CD8-positive, alpha-beta memory T cell (primary cell): Measurements from ENCODE around the gene COASY. TPM values are rescaled to one million over a fixed set of nuclear protein-coding genes. Genes with fewer than 3 reads are reported as not detected.
"Not testable (repeated sequence)": the region's sequence is repeated elsewhere in the genome, so short reads cannot be mapped to it uniquely, and the experiment has no call there.

Experiments used
- CTCF ChIA-PET: fragments of 350-600 bp; sonication (Branson Sonifier 250); formaldehyde crosslinking; loops from one replicate; lab custom pipeline; 2021; ENCODE audit warnings: antibody characterized with exemption; lab: Charles Lee
- POLR2A ChIA-PET: fragments of 350-600 bp; sonication (Branson Sonifier 250); formaldehyde crosslinking; loops from one replicate; lab custom pipeline; 2021; ENCODE audit warnings: antibody characterized with exemption; lab: Charles Lee
- DNase-seq, 5 donors: peaks; one replicate each; pipeline versions ENCODE4 v3.0.0 to v3.0.0-alpha.2; 2020 to 2022; ENCODE audit warnings: mixed read lengths in 1 of 5
- H3K27ac ChIP-seq: one replicate; pipeline ENCODE4 v1.7.0; 2013; ENCODE audit warnings: low read depth, mild to moderate bottlenecking, low read length, moderate library complexity
- H3K27me3 ChIP-seq: 2 replicates; pipeline ENCODE4 v1.7.0; 2013; ENCODE audit warnings: low read length, mild to moderate bottlenecking; ENCODE audit not compliant: insufficient read depth, poor library complexity, severe bottlenecking
- H3K36me3 ChIP-seq: 2 replicates; pipeline ENCODE4 v1.7.0; 2013; ENCODE audit warnings: mild to moderate bottlenecking, low read length, moderate library complexity; ENCODE audit not compliant: insufficient read depth
- H3K4me1 ChIP-seq: 2 replicates; pipeline ENCODE4 v1.7.0; 2013; ENCODE audit warnings: mild to moderate bottlenecking, low read length, moderate library complexity; ENCODE audit not compliant: insufficient read depth
- H3K4me3 ChIP-seq: 2 replicates; pipeline ENCODE4 v1.7.0; 2013; ENCODE audit warnings: mild to moderate bottlenecking, low read length
- H3K9me3 ChIP-seq: 2 replicates; pipeline ENCODE4 v1.7.0; 2013; ENCODE audit warnings: mild to moderate bottlenecking, low read length
- H3K27ac Mint-ChIP-seq, 8 donors: one replicate each; pipeline ENCODE4 v1.8.0; 2020 to 2021; ENCODE audit warnings: mixed read lengths in 8 of 8, mild to moderate bottlenecking in 6 of 8, inconsistent platforms in 3 of 8, moderate library complexity in 3 of 8
- H3K27me3 Mint-ChIP-seq, 2 donors: one replicate each; pipeline ENCODE4 v1.8.0; 2020 to 2021; ENCODE audit warnings: mixed read lengths in 2 of 2, mild to moderate bottlenecking in 1 of 2, moderate library complexity in 1 of 2
- H3K36me3 Mint-ChIP-seq, 3 donors: one replicate each; pipeline ENCODE4 v1.8.0; 2020 to 2021; ENCODE audit warnings: mixed read lengths in 3 of 3, inconsistent platforms in 1 of 3, mild to moderate bottlenecking in 1 of 3
- H3K4me1 Mint-ChIP-seq, 3 donors: one replicate each; pipeline ENCODE4 v1.8.0; 2020 to 2021; ENCODE audit warnings: mixed read lengths in 3 of 3, inconsistent platforms in 1 of 3, mild to moderate bottlenecking in 1 of 3
- H3K4me3 Mint-ChIP-seq, 7 donors: one replicate each; pipeline ENCODE4 v1.8.0; 2020 to 2021; ENCODE audit warnings: mixed read lengths in 7 of 7, mild to moderate bottlenecking in 6 of 7, moderate library complexity in 4 of 7, inconsistent platforms in 2 of 7
- H3K9me3 Mint-ChIP-seq, 5 donors: one replicate each; pipeline ENCODE4 v1.8.0; 2020 to 2022; ENCODE audit warnings: mixed read lengths in 5 of 5, mild to moderate bottlenecking in 3 of 5, moderate library complexity in 2 of 5, inconsistent platforms in 1 of 5
- polyA plus RNA-seq: library from polyadenylated mRNA; unstranded; fragments of 300-500 nt; fragmentation: Illumina TruSeq; gene quantifications from one replicate; pipeline ENCODE4 v1.2.3, GENCODE V29; 2021
- total RNA-seq, 2 experiments: library from RNA; stranded (reverse); gene quantifications; one replicate each; pipeline ENCODE4 v1.2.3, GENCODE V29; 2021

COASY gene
- total and polyA plus RNA-seq, 3 experiments from 2014 or later = 65.6 to 107 (median 103) TPM

DNA sequence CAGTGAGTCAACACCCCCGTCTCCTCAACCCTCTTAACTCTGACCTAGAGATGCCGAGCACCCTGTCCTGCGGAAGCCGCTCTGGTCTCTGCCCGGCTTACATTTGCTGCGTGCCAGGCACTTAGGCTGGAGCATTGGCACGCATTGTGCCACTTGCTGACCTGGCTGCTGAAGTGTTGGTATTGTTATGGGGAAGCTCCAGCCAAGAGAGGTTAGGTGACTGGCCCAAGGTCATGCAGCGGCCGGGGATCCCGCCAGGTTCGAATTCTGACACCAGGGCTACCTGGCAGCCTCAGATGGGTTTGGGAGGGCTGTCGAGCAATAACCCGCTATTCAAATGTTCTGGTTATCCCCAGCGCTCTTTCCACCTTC, 14.3 kb upstream of the COASY start:
- no peak overlapping the region for H3K27ac Mint-ChIP-seq
- peak overlapping the region in 1 of 7 donors; percentile 15 for H3K4me3 Mint-ChIP-seq
- no peaks in the 10 kb centered on the region for H3K27me3 Mint-ChIP-seq
- peaks cover 10 to 22% (median 14%) of the 10 kb centered on the region in 3 donors for H3K4me1 Mint-ChIP-seq
- H3K9me3 Mint-ChIP-seq = no peaks in the 10 kb centered on the region
- ChIA-PET POLR2A (interaction anchor here (0.7 to 1.6 kb wide), 5 partner anchors 11 to 62 kb away, joined by 3 to 4 read pairs (median 3); partner anchors contain the start of genes NAGLU, PSMC3IP, RETREG3 and TUBG1), CTCF (interaction anchor here (1.2 to 3.1 kb wide), 4 partner anchors 12 to 276 kb away, joined by 4 to 10 read pairs (median 6); partner anchors contain the start of genes BECN1 and NAGLU)
- H3K27me3 ChIP-seq = no peaks in the 10 kb centered on the region
- H3K4me3 ChIP-seq = no peak overlapping the region
- DNase-seq = no peak
- H3K36me3 Mint-ChIP-seq = peaks cover 0 to 5% (median 0%) of the 10 kb centered on the region in 3 donors
- peaks cover 5% of the 10 kb centered on the region for H3K4me1 ChIP-seq
- no peaks in the 10 kb centered on the region for H3K9me3 ChIP-seq
- H3K27ac ChIP-seq = no peak overlapping the region
- no peaks in the 10 kb centered on the region for H3K36me3 ChIP-seq

GRCh38 chr17:42548070-42548837, 13.7 kb upstream of the COASY start:
- Histone ChIP-seq H3K4me3 (no peak overlapping the region), H3K27me3 (no peaks in the 10 kb centered on the region), H3K36me3 (no peaks in the 10 kb centered on the region), H3K27ac (no peak overlapping the region), H3K9me3 (no peaks in the 10 kb centered on the region), H3K4me1 (peaks cover 5% of the 10 kb centered on the region)
- Mint-ChIP-seq H3K4me1 (peaks cover 10 to 25% (median 14%) of the 10 kb centered on the region in 3 donors), H3K27me3 (no peaks in the 10 kb centered on the region), H3K4me3 (peak overlapping the region in 4 of 7 donors; percentile 22 to 59 (median 43)), H3K9me3 (no peaks in the 10 kb centered on the region), H3K36me3 (peaks cover 0 to 5% (median 0%) of the 10 kb centered on the region in 3 donors), H3K27ac (no peak overlapping the region)
- ChIA-PET CTCF (interaction anchor here (0.7 to 3.1 kb wide), 13 partner anchors 12 to 276 kb away, joined by 3 to 10 read pairs (median 4); partner anchors contain the start of genes BECN1, NAGLU, RETREG3 and TUBG1), POLR2A (interaction anchor here (0.6 to 1.6 kb wide), 7 partner anchors 11 to 497 kb away, joined by 3 to 4 read pairs (median 3); partner anchors contain the start of genes NAGLU, PSMC3IP, RETREG3 and TUBG1)
- DNase-seq = peak; percentile 57 to 83 (median 69)

- peaks cover 10 to 35% (median 14%) of the 10 kb centered on the region in 3 donors for H3K4me1 Mint-ChIP-seq
- peaks cover 0 to 3% (median 0%) of the 10 kb centered on the region in 3 donors for H3K36me3 Mint-ChIP-seq
- DNase-seq = no peak
- Histone ChIP-seq H3K27me3 (no peaks in the 10 kb centered on the region), H3K36me3 (no peaks in the 10 kb centered on the region), H3K9me3 (no peaks in the 10 kb centered on the region), H3K4me1 (peaks cover 5% of the 10 kb centered on the region), H3K4me3 (no peak overlapping the region), H3K27ac (no peak overlapping the region)
- ChIA-PET CTCF (interaction anchor here (0.7 to 3.1 kb wide), 13 partner anchors 13 to 275 kb away, joined by 3 to 10 read pairs (median 4); partner anchors contain the start of genes BECN1, NAGLU, RETREG3 and TUBG1), POLR2A (interaction anchor here (1.1 to 1.6 kb wide), 2 partner anchors 12 to 19 kb away, joined by 3 read pairs; no protein-coding TSS in a partner anchor)
- H3K27me3 Mint-ChIP-seq = no peaks in the 10 kb centered on the region
- H3K4me3 Mint-ChIP-seq = peak overlapping the region in 4 of 7 donors; percentile 13 to 62 (median 42)
- no peak overlapping the region for H3K27ac Mint-ChIP-seq
- H3K9me3 Mint-ChIP-seq = no peaks in the 10 kb centered on the region
These were observed 12.8 kb upstream of the COASY start for GRCh38 chr17:42548993-42549755.

DNA sequence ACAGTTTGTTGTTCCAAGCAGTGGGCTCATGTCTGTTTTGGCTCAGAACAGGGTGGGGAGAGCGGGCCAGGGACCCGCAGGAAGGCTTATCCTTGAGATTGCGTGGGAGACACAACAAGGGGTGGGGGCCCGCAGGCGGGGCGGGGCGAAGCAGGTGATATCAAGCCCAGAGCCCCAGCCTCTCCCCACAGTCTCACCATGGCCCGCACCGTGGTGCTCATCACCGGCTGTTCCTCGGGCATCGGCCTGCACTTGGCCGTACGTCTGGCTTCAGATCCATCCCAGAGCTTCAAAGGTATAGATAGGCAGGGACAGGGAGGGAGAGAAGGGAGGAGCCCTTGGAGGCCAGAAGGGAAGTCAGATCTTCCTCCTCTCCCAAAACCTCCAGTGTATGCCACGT, 9.2 kb upstream of the COASY start, which contains the start of gene HSD17B1:
TSS of gene HSD17B1 (plus strand) at position 188 of the 400 bp plus-strand sequence. CDS start at position 199, 11 bp downstream.
- POLR2A ChIA-PET, H3K27me3 ChIP-seq, H3K36me3 ChIP-seq, CTCF ChIA-PET, H3K4me3 ChIP-seq, H3K36me3 Mint-ChIP-seq, H3K9me3 Mint-ChIP-seq, H3K27me3 Mint-ChIP-seq, H3K9me3 ChIP-seq, DNase-seq: not testable (repeated sequence)
- Mint-ChIP-seq H3K4me3 (peak within 1 kb of the TSS; percentile 87 to 96 (median 89)), H3K27ac (peak within 1 kb of the TSS; percentile 35 to 94 (median 88)), H3K4me1 (peaks cover 17 to 50% (median 30%) of the 10 kb centered on the region in 3 donors)
- Histone ChIP-seq H3K4me1 (peaks cover 17% of the 10 kb centered on the region), H3K27ac (peak within 1 kb of the TSS; percentile 79)

DNA sequence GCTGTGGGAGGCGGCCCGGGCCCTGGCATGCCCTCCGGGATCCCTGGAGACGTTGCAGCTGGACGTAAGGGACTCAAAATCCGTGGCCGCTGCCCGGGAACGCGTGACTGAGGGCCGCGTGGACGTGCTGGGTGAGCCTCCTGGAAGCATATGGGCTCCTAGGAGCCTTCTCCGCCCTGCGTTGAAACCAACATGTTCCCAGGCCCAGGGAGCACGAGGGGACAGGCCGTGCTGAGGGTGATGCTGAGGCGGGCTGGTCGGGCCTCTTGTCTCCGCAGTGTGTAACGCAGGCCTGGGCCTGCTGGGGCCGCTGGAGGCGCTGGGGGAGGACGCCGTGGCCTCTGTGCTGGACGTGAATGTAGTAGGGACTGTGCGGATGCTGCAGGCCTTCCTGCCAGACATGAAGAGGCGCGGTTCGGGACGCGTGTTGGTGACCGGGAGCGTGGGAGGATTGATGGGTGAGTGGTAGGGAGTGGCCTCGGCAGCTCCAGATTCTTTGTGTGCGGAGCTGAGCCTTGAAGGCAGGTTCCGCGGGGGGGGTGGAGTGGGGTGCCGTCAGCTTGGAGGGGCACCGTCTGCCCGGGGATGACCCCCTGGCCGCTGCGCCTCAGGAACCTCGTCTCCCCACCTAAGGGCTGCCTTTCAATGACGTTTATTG, 8.7 kb upstream of the COASY start:
- no peak overlapping the region for H3K4me3 ChIP-seq
- Mint-ChIP-seq H3K36me3 (peaks cover 0 to 1% (median 0%) of the 10 kb centered on the region in 3 donors), H3K4me3 (peak overlapping the region; percentile 60 to 96 (median 89)), H3K27me3 (no peaks in the 10 kb centered on the region), H3K9me3 (no peaks in the 10 kb centered on the region), H3K27ac (peak overlapping the region in 6 of 8 donors; percentile 35 to 94 (median 89)), H3K4me1 (peaks cover 17 to 50% (median 30%) of the 10 kb centered on the region in 3 donors)
- POLR2A ChIA-PET = interaction anchor here (1.9 kb wide), 1 partner anchor 17 kb away, joined by 9 read pairs; the partner anchor contains the start of gene NAGLU
- H3K9me3 ChIP-seq = no peaks in the 10 kb centered on the region
- DNase-seq = no peak
- H3K4me1 ChIP-seq = peaks cover 17% of the 10 kb centered on the region
- CTCF ChIA-PET = interaction anchor here (1.6 to 2.2 kb wide), 2 partner anchors 23 to 25 kb away, joined by 6 to 12 read pairs; partner anchors contain the start of gene PSMC3IP
- no peaks in the 10 kb centered on the region for H3K36me3 ChIP-seq
- H3K27ac ChIP-seq = peak overlapping the region; percentile 79
- H3K27me3 ChIP-seq = no peaks in the 10 kb centered on the region

GRCh38 chr17:42553866-42554249, 8.1 kb upstream of the COASY start:
- H3K9me3 ChIP-seq = no peaks in the 10 kb centered on the region
- peak overlapping the region; percentile 86 for H3K4me3 ChIP-seq
- Mint-ChIP-seq H3K4me3 (peak overlapping the region; percentile 87 to 96 (median 89)), H3K27me3 (no peaks in the 10 kb centered on the region), H3K4me1 (peaks cover 16 to 47% (median 27%) of the 10 kb centered on the region in 3 donors), H3K9me3 (no peaks in the 10 kb centered on the region), H3K27ac (peak overlapping the region in 7 of 8 donors; percentile 43 to 94 (median 92)), H3K36me3 (peaks cover 0 to 1% (median 0%) of the 10 kb centered on the region in 3 donors)
- H3K27me3 ChIP-seq = no peaks in the 10 kb centered on the region
- ChIA-PET CTCF (interaction anchor here (1.1 to 2.2 kb wide), 4 partner anchors 10 to 27 kb away, joined by 3 to 12 read pairs (median 8); partner anchors contain the start of gene PSMC3IP), POLR2A (interaction anchor here (0.9 to 1.9 kb wide), 3 partner anchors 18 to 25 kb away, joined by 3 to 9 read pairs (median 3); partner anchors contain the start of gene NAGLU)
- no peaks in the 10 kb centered on the region for H3K36me3 ChIP-seq
- DNase-seq = no peak
- H3K4me1 ChIP-seq = peaks cover 13% of the 10 kb centered on the region
- peak overlapping the region; percentile 79 for H3K27ac ChIP-seq
